Fibroblast of lung (primary cell): ENCODE data around the gene MS4A10. TPM values are rescaled to one million over a fixed set of nuclear protein-coding genes. Genes with fewer than 3 reads are reported as not detected.

Experiments
- DNase-seq, 2 donors: peaks; one replicate each; pipeline versions ENCODE4 v3.0.0 to v3.0.0-alpha.2; 2010; ENCODE audit warnings: low read depth in 2 of 2
- H2AFZ ChIP-seq: 2 replicates; pipeline ENCODE4 v1.5.1; 2012; ENCODE audit warnings: low read length, control low read depth, inconsistent platforms
- H3K27ac ChIP-seq: 2 replicates; pipeline ENCODE4 v1.5.1; 2011; ENCODE audit warnings: low read length, control low read depth; ENCODE audit not compliant: insufficient read depth
- H3K27me3 ChIP-seq: 2 replicates; pipeline ENCODE4 v1.5.1; 2011; ENCODE audit warnings: mild to moderate bottlenecking, low read length; ENCODE audit not compliant: control insufficient read depth, insufficient read depth
- H3K36me3 ChIP-seq: 2 replicates; pipeline ENCODE4 v1.5.1; 2011; ENCODE audit warnings: low read length; ENCODE audit not compliant: control insufficient read depth, insufficient read depth
- H3K4me1 ChIP-seq: 2 replicates; pipeline ENCODE4 v1.5.1; 2011; ENCODE audit warnings: low read length; ENCODE audit not compliant: control insufficient read depth, insufficient read depth; ENCODE audit errors: extremely low read depth
- H3K4me2 ChIP-seq: 2 replicates; pipeline ENCODE4 v1.5.1; 2011; ENCODE audit warnings: low read length, control low read depth; ENCODE audit not compliant: insufficient read depth; ENCODE audit errors: extremely low read depth
- H3K4me3 ChIP-seq, 4 experiments: fragments of 200-600 bp in 1 of 4; sonication (generic) in 1 of 4; replicated peaks in 1 of 4; 2 replicates each; pipeline ENCODE4 v1.5.1; 2011 to 2016; ENCODE audit warnings: low read length in 4 of 4, low read depth in 3 of 4, mild to moderate bottlenecking in 3 of 4, control low read depth in 2 of 4, inconsistent platforms in 1 of 4, mixed read lengths in 1 of 4; ENCODE audit not compliant: insufficient read depth in 1 of 4; ENCODE audit errors: control extremely low read depth in 1 of 4
- H3K79me2 ChIP-seq: 2 replicates; pipeline ENCODE4 v1.5.1; 2012; ENCODE audit warnings: mild to moderate bottlenecking, low read length, inconsistent platforms; ENCODE audit not compliant: control insufficient read depth, insufficient read depth
- H3K9ac ChIP-seq: 2 replicates; pipeline ENCODE4 v1.5.1; 2011; ENCODE audit warnings: mild to moderate bottlenecking, low read length, control low read depth; ENCODE audit not compliant: insufficient read depth
- H3K9me3 ChIP-seq: 2 replicates; pipeline ENCODE4 v1.5.1; 2012; ENCODE audit warnings: low read depth, low read length; ENCODE audit not compliant: control insufficient read depth, insufficient read depth
- H4K20me1 ChIP-seq: 2 replicates; pipeline ENCODE4 v1.5.1; 2011; ENCODE audit warnings: low read length; ENCODE audit not compliant: control insufficient read depth, insufficient read depth; ENCODE audit errors: extremely low read depth
- CTCF ChIP-seq, 2 donors: IDR thresholded peaks in 1 of 2; conservative IDR thresholded peaks in 1 of 2; 1 replicate in 1 of 2; 2 replicates in 1 of 2; pipeline ENCODE4 v1.5.1; 2011 to 2012; ENCODE audit warnings: low read length in 2 of 2, control low read depth in 1 of 2, inconsistent platforms in 1 of 2, low read depth in 1 of 2, mild to moderate bottlenecking in 1 of 2
- EZH2 ChIP-seq: IDR thresholded peaks from 2 replicates; pipeline ENCODE4 v1.5.1; 2012; ENCODE audit warnings: low read length, control low read depth, mild to moderate bottlenecking; ENCODE audit errors: missing control alignments
- polyA plus RNA-seq, 2 donors: library from polyadenylated mRNA; depleted of rRNA in 1 of 2; stranded (reverse) in 1 of 2; unstranded in 1 of 2; fragments of >200 nt; gene quantifications; 2 replicates each; pipeline ENCODE4 v1.2.1, GENCODE V29; 2011 to 2012; ENCODE audit warnings: missing spikeins in 1 of 2
- total RNA-seq: library from RNA; depleted of rRNA; stranded (reverse); fragments of >200 nt; gene quantifications from 2 replicates; pipeline ENCODE4 v1.2.1, GENCODE V29; 2014

The MS4A10 gene
- total and polyA plus RNA-seq, 2 donors (not counting 1 experiment from before 2014, with no cell fraction given), result not detected

- Histone ChIP-seq H3K4me2 (no peak overlapping the region), H4K20me1 (no peaks in the 10 kb centered on the region), H3K4me1 (no peaks in the 10 kb centered on the region), H3K9me3 (no peaks in the 10 kb centered on the region), H3K27me3 (peaks cover 3% of the 10 kb centered on the region), H3K27ac (no peak overlapping the region), H3K79me2 (no peaks in the 10 kb centered on the region), H3K36me3 (no peaks in the 10 kb centered on the region), H2AFZ (no peak overlapping the region), H3K9ac (no peak overlapping the region), H3K4me3 (no peak overlapping the region)
- no peak for DNase-seq
- TF ChIP-seq EZH2, result no peak
- no peak for TF ChIP-seq CTCF (conservative IDR thresholded peaks at IDR 0.05 in 1 of 2, IDR thresholded peaks at IDR 0.05 in 1 of 2; ENCODE audit: low read depth in 1 of 2, low read length in 2 of 2)
Measured at GRCh38 chr11:60764879-60765278, 20.3 kb upstream of the MS4A10 start.

- DNase-seq, result no peak
- Histone ChIP-seq H3K9ac (no peak overlapping the region), H3K36me3 (no peaks in the 10 kb centered on the region), H3K79me2 (no peaks in the 10 kb centered on the region), H4K20me1 (no peaks in the 10 kb centered on the region), H3K4me1 (no peaks in the 10 kb centered on the region), H3K4me2 (no peak overlapping the region), H3K27me3 (peaks cover 3% of the 10 kb centered on the region), H3K9me3 (no peaks in the 10 kb centered on the region), H3K4me3 (no peak overlapping the region), H2AFZ (no peak overlapping the region), H3K27ac (no peak overlapping the region)
- TF ChIP-seq EZH2 (no peak), CTCF (conservative IDR thresholded peaks at IDR 0.05 in 1 of 2, IDR thresholded peaks at IDR 0.05 in 1 of 2; ENCODE audit: low read depth in 1 of 2, low read length in 2 of 2) (no peak)
Measured at GRCh38 chr11:60765355-60765754, 19.8 kb upstream of the MS4A10 start.

GRCh38 chr11:60766547-60766946 is 18.6 kb upstream of the MS4A10 start:
- no peaks in the 10 kb centered on the region for H3K79me2 ChIP-seq
- DNase-seq, result no peak
- no peak overlapping the region for H3K4me3 ChIP-seq
- H3K36me3 ChIP-seq, result no peaks in the 10 kb centered on the region
- H3K4me2 ChIP-seq, result no peak overlapping the region
- H3K9ac ChIP-seq, result no peak overlapping the region
- no peak for TF ChIP-seq CTCF (conservative IDR thresholded peaks at IDR 0.05 in 1 of 2, IDR thresholded peaks at IDR 0.05 in 1 of 2; ENCODE audit: low read depth in 1 of 2, low read length in 2 of 2)
- TF ChIP-seq EZH2, result no peak
- no peak overlapping the region for H2AFZ ChIP-seq
- no peak overlapping the region for H3K27ac ChIP-seq
- H3K27me3 ChIP-seq, result peaks cover 3% of the 10 kb centered on the region
- no peaks in the 10 kb centered on the region for H3K9me3 ChIP-seq
- H3K4me1 ChIP-seq, result no peaks in the 10 kb centered on the region
- no peaks in the 10 kb centered on the region for H4K20me1 ChIP-seq
